ENCODE measurements around the gene FAAP24. TPM values are rescaled to one million over a fixed set of nuclear protein-coding genes. Genes with fewer than 3 reads are reported as not detected.
A peak's percentile ranks its signal among the peaks of the same experiment; 100 is the strongest.
"Not testable (repeated sequence)": the region's sequence is repeated elsewhere in the genome, so short reads cannot be mapped to it uniquely, and the experiment has no call there.

Gene FAAP24
- polyA plus RNA-seq, 2 donors: 0.51 to 1.7 TPM

DNA sequence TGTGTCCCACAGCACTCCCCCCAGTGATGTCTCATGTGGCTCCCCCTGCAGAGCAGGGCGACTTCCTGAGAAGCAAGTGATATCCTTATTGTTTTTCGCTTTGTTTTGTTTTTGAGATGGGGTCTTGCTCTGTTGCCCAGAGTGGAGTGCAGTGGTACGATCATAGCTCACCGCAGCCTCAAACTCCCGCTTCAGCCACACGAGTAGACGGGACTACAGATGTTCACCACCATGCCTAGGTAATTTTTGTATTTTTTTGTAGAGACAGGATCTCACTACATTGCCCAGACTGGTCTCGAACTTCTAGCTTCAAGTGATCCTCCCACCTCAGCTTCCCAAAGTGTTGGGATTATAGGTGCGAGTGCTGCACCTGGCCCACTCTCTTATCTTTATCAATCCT lies 5.3 kb upstream of the FAAP24 start:
- peaks cover 0 to 2% of the 10 kb centered on the region in 2 donors for H3K36me3 ChIP-seq (ENCODE audit: control insufficient read depth in 2 of 2, insufficient read depth in 2 of 2, low read length in 1 of 2)
- H3K27ac ChIP-seq (ENCODE audit: low read depth in 2 of 2, low read length in 1 of 2): no peak overlapping the region
- H3K4me3 ChIP-seq (ENCODE audit: low read depth in 1 of 2, low read length in 2 of 2): no peak overlapping the region
- 96% methylated on average over 9 of the region's 9 CpGs for WGBS, 2 donors
- peaks cover 0 to 4% of the 10 kb centered on the region in 2 donors for H3K4me1 ChIP-seq (ENCODE audit: control insufficient read depth in 2 of 2, insufficient read depth in 2 of 2, low read length in 1 of 2)
- no peaks in the 10 kb centered on the region for H3K27me3 ChIP-seq (ENCODE audit: control insufficient read depth in 1 of 2, insufficient read depth in 2 of 2, low read length in 2 of 2)
- no peaks in the 10 kb centered on the region for H3K9me3 ChIP-seq (ENCODE audit: control insufficient read depth in 2 of 2, insufficient read depth in 1 of 2, low read depth in 1 of 2, low read length in 1 of 2)

DNA sequence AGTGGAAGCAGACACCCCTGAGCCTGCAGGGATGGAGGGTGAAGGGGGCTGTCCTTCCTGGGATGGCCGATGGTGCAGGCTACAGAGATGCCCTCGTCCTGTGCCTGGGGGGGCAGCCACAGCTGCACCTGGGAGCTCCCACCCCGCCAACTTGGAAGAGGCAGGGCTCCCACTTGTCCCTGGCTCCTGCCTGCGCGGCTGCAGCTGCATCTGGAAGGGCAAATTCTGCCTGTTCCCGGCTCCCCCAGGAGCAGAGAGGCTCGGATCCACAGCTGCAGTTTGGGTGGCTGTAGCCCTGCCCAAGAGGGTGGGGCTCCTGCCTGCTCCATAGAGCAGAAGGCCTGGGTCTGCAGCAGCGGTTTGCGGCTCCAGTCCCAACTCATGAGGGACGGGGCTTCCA lies 2.5 kb upstream of the FAAP24 start:
- WGBS, 2 donors: 88 to 95% methylated on average over 8 to 10 of the region's 10 CpGs
- H3K36me3 ChIP-seq (ENCODE audit: control insufficient read depth in 2 of 2, insufficient read depth in 2 of 2, low read length in 1 of 2): peaks cover 0 to 2% of the 10 kb centered on the region in 2 donors
- H3K4me1 ChIP-seq (ENCODE audit: control insufficient read depth in 2 of 2, insufficient read depth in 2 of 2, low read length in 1 of 2): peaks cover 0 to 4% of the 10 kb centered on the region in 2 donors
- no peaks in the 10 kb centered on the region for H3K9me3 ChIP-seq (ENCODE audit: control insufficient read depth in 2 of 2, insufficient read depth in 1 of 2, low read depth in 1 of 2, low read length in 1 of 2)
- H3K4me3 ChIP-seq (ENCODE audit: low read depth in 1 of 2, low read length in 2 of 2): no peak overlapping the region
- H3K27me3 ChIP-seq (ENCODE audit: control insufficient read depth in 1 of 2, insufficient read depth in 2 of 2, low read length in 2 of 2): no peaks in the 10 kb centered on the region
- H3K27ac ChIP-seq (ENCODE audit: low read depth in 2 of 2, low read length in 1 of 2): no peak overlapping the region

DNA sequence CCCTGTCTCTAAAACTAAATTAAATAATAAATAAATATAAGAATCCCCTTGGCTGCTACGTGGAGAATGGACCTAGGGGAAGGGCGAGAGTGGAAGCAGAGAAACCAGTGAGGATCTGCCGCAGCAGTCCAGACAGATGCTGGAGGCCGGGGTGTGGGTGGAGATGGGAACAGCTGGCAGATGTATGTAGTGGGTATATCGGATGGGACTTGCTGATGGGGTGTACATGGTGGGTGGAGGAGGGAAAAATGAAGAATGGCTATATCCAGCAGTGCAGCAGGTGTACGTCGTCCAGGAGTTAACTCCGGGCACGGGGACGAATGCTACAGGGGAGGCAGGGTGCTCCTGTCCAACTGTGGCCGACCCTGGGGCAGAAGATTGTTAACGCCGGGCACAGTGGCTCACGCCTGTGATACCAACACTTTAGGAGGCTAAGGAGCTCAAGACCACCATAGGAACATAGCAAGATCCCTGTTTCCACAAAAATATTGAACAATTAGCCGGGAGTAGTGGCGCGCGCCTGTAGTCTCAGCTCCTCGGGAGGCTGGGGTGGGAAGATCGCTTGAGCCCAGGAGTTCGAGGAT lies 938 bp upstream of the FAAP24 start:
- H3K9me3 ChIP-seq (ENCODE audit: control insufficient read depth in 2 of 2, insufficient read depth in 1 of 2, low read depth in 1 of 2, low read length in 1 of 2): no peaks in the 10 kb centered on the region
- peaks cover 0 to 4% of the 10 kb centered on the region in 2 donors for H3K4me1 ChIP-seq (ENCODE audit: control insufficient read depth in 2 of 2, insufficient read depth in 2 of 2, low read length in 1 of 2)
- no peaks in the 10 kb centered on the region for H3K27me3 ChIP-seq (ENCODE audit: control insufficient read depth in 1 of 2, insufficient read depth in 2 of 2, low read length in 2 of 2)
- peak overlapping the region in 1 of 2 donors; percentile 40 for H3K27ac ChIP-seq (ENCODE audit: low read depth in 2 of 2, low read length in 1 of 2)
- H3K36me3 ChIP-seq (ENCODE audit: control insufficient read depth in 2 of 2, insufficient read depth in 2 of 2, low read length in 1 of 2): peaks cover 0 to 2% of the 10 kb centered on the region in 2 donors
- H3K4me3 ChIP-seq (ENCODE audit: low read depth in 1 of 2, low read length in 2 of 2): peak overlapping the region; percentile 74 to 96
- 22 to 23% methylated on average over 21 of the region's 21 CpGs for WGBS, 2 donors

DNA sequence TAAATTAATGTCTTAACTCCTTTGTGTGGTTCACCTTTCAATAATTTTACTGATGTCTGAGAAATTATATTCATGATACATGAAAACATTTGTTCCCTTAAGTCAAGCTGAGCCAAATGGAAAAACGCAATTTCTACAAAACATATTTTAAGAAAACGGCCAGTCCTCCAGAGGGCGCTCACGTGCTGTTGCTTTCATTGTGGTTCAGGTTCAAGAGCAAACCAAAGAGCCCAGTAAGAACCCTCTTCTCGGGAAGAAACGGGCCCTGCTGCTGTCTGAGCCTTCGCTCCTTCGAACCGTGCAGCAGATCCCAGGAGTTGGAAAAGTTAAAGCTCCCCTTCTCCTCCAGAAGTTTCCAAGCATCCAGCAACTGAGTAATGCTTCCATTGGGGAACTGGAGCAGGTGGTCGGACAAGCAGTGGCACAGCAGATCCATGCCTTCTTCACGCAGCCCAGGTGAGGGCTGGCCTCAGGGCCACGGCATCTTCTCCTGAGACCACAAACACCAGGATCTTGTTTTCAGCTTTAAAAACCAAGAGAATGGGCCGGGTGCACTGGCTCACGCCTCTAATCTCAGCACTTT lies 4.3 kb downstream of the FAAP24 start:
- WGBS, 2 donors: 42 to 45% methylated on average over 14 of the region's 14 CpGs
- H3K36me3 ChIP-seq (ENCODE audit: control insufficient read depth in 2 of 2, insufficient read depth in 2 of 2, low read length in 1 of 2): no peaks in the 10 kb centered on the region
- H3K27me3 ChIP-seq (ENCODE audit: control insufficient read depth in 1 of 2, insufficient read depth in 2 of 2, low read length in 2 of 2): no peaks in the 10 kb centered on the region
- no peak overlapping the region for H3K4me3 ChIP-seq (ENCODE audit: low read depth in 1 of 2, low read length in 2 of 2)
- no peaks in the 10 kb centered on the region for H3K4me1 ChIP-seq (ENCODE audit: control insufficient read depth in 2 of 2, insufficient read depth in 2 of 2, low read length in 1 of 2)
- no peaks in the 10 kb centered on the region for H3K9me3 ChIP-seq (ENCODE audit: control insufficient read depth in 2 of 2, insufficient read depth in 1 of 2, low read depth in 1 of 2, low read length in 1 of 2)
- no peak overlapping the region for H3K27ac ChIP-seq (ENCODE audit: low read depth in 2 of 2, low read length in 1 of 2)

DNA sequence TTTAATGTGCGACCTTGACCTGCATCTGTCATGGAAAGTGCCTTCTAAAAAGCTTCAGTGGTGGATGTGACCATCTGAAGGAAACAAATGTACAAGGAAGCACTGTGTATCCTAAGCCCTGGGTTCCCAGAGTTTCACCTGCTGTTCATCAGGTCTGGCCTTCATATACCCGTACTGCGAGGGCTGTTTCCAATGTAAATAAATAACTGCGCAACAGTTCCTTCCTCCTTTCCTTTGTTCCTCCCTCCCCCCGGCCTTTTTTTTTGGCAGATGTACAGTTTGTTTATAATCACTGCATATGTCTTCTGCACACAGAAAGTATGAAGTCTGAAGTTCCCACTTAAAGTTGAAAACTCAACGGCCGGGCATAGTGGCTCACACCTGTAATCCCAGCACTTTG lies 5.2 kb downstream of the FAAP24 start:
- H3K4me3 ChIP-seq (ENCODE audit: low read depth in 1 of 2, low read length in 2 of 2): no peak overlapping the region
- H3K27ac ChIP-seq (ENCODE audit: low read depth in 2 of 2, low read length in 1 of 2): no peak overlapping the region
- H3K27me3 ChIP-seq (ENCODE audit: control insufficient read depth in 1 of 2, insufficient read depth in 2 of 2, low read length in 2 of 2): no peaks in the 10 kb centered on the region
- no peaks in the 10 kb centered on the region for H3K9me3 ChIP-seq (ENCODE audit: control insufficient read depth in 2 of 2, insufficient read depth in 1 of 2, low read depth in 1 of 2, low read length in 1 of 2)
- H3K4me1 ChIP-seq (ENCODE audit: control insufficient read depth in 2 of 2, insufficient read depth in 2 of 2, low read length in 1 of 2): no peaks in the 10 kb centered on the region
- H3K36me3 ChIP-seq (ENCODE audit: control insufficient read depth in 2 of 2, insufficient read depth in 2 of 2, low read length in 1 of 2): no peaks in the 10 kb centered on the region
- 57 to 61% methylated on average over 7 of the region's 7 CpGs for WGBS, 2 donors

DNA sequence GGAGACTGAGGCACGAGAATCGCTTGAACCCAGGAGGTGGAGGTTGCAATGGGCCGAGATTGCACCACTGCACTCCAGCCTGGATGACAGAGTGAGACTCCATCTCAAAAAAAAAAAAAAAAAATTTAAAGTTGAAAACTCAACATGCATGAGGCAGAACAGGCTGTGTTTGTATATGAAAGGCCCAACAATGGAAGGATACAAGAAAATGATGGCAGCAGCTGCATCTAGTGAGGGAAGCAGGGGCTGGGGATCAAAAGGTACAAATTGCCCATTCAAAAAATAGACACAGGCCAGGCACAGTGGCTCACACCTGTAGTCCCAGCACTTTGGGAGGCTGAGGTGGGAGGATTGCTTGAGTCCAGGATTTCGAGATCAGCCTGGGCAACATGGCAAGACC lies 5.8 kb downstream of the FAAP24 start:
- WGBS, 2 donors: 78 to 90% methylated on average over 4 of the region's 4 CpGs
- not testable (repeated sequence) for H3K27me3 ChIP-seq (ENCODE audit: control insufficient read depth in 1 of 2, insufficient read depth in 2 of 2, low read length in 2 of 2); H3K4me3 ChIP-seq (ENCODE audit: low read depth in 1 of 2, low read length in 2 of 2); H3K4me1 ChIP-seq (ENCODE audit: control insufficient read depth in 2 of 2, insufficient read depth in 2 of 2, low read length in 1 of 2); H3K9me3 ChIP-seq (ENCODE audit: control insufficient read depth in 2 of 2, insufficient read depth in 1 of 2, low read depth in 1 of 2, low read length in 1 of 2); H3K27ac ChIP-seq (ENCODE audit: low read depth in 2 of 2, low read length in 1 of 2); H3K36me3 ChIP-seq (ENCODE audit: control insufficient read depth in 2 of 2, insufficient read depth in 2 of 2, low read length in 1 of 2)

DNA sequence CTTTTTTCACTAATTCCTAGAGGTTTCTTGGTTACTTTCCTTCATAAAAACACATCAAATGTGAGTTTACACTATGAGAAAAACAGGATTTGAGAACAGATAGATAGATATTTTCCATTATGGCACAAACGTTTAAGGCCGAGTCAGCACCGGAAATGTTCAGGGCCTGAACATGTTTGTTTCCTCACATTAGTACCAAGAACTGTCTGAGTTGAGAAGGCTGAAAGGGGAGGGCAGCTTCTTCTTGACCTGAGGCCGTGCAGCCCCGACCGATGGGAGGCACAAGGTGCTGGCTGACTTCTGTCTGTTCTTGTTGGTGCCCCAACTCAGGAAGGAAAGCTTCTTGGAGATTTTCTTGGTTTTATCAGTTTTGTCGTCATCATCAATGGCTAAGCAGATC lies 7.8 kb downstream of the FAAP24 start:
- H3K36me3 ChIP-seq (ENCODE audit: control insufficient read depth in 2 of 2, insufficient read depth in 2 of 2, low read length in 1 of 2); H3K9me3 ChIP-seq (ENCODE audit: control insufficient read depth in 2 of 2, insufficient read depth in 1 of 2, low read depth in 1 of 2, low read length in 1 of 2); H3K4me1 ChIP-seq (ENCODE audit: control insufficient read depth in 2 of 2, insufficient read depth in 2 of 2, low read length in 1 of 2); H3K4me3 ChIP-seq (ENCODE audit: low read depth in 1 of 2, low read length in 2 of 2); H3K27ac ChIP-seq (ENCODE audit: low read depth in 2 of 2, low read length in 1 of 2); H3K27me3 ChIP-seq (ENCODE audit: control insufficient read depth in 1 of 2, insufficient read depth in 2 of 2, low read length in 2 of 2): not testable (repeated sequence)
- 86% methylated on average over 7 of the region's 7 CpGs for WGBS, 2 donors

DNA sequence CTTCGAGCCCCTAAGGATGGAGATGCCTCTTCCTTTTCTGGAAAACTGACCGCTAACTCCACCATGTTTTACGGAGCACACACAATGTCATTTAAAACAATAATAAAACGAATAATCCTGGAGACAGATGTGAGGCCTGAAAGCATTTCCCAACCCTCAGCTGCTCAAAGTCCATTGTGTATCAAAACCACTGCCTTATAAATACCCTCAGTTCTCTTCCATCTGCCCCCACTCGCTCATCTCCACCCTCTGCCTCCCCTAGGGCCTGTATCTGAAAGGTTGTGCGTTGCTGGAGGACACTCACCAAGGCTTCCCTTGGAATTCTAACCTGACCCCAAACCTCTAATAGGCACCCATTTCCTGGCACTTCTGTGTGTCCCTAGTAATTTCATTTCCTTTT lies 10.4 kb downstream of the FAAP24 start:
- 87 to 92% methylated on average over 6 of the region's 6 CpGs for whole genome bisulfite sequencing, 2 donors
- not testable (repeated sequence) for H3K36me3 ChIP-seq (ENCODE audit: control insufficient read depth in 2 of 2, insufficient read depth in 2 of 2, low read length in 1 of 2); H3K4me3 ChIP-seq (ENCODE audit: low read depth in 1 of 2, low read length in 2 of 2); H3K27ac ChIP-seq (ENCODE audit: low read depth in 2 of 2, low read length in 1 of 2); H3K27me3 ChIP-seq (ENCODE audit: control insufficient read depth in 1 of 2, insufficient read depth in 2 of 2, low read length in 2 of 2); H3K9me3 ChIP-seq (ENCODE audit: control insufficient read depth in 2 of 2, insufficient read depth in 1 of 2, low read depth in 1 of 2, low read length in 1 of 2); H3K4me1 ChIP-seq (ENCODE audit: control insufficient read depth in 2 of 2, insufficient read depth in 2 of 2, low read length in 1 of 2)

DNA sequence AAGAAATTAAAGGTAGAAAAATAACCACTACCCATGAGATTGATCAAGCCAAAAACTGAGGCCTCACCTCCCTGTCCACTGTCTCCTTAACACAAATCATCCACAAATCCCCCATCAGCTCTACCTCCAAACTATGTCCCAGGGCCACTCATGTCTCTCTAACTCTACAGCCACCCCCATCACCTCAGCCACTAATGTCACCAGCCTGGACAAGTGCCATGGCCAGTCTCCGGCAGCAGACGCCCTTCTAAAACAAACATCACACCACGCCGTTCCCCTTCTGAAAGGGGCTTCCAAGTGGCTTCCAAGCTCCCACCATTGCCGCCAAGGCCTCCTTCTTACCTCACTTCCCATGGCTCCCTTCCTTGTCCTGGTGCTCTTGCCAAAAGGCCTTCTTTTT lies 16.2 kb downstream of the FAAP24 start:
- not testable (repeated sequence) for H3K4me3 ChIP-seq (ENCODE audit: low read depth in 1 of 2, low read length in 2 of 2); H3K9me3 ChIP-seq (ENCODE audit: control insufficient read depth in 2 of 2, insufficient read depth in 1 of 2, low read depth in 1 of 2, low read length in 1 of 2); H3K27ac ChIP-seq (ENCODE audit: low read depth in 2 of 2, low read length in 1 of 2); H3K4me1 ChIP-seq (ENCODE audit: control insufficient read depth in 2 of 2, insufficient read depth in 2 of 2, low read length in 1 of 2); H3K36me3 ChIP-seq (ENCODE audit: control insufficient read depth in 2 of 2, insufficient read depth in 2 of 2, low read length in 1 of 2); H3K27me3 ChIP-seq (ENCODE audit: control insufficient read depth in 1 of 2, insufficient read depth in 2 of 2, low read length in 2 of 2)
- WGBS, 2 donors: 90 to 91% methylated on average over 5 of the region's 5 CpGs

DNA sequence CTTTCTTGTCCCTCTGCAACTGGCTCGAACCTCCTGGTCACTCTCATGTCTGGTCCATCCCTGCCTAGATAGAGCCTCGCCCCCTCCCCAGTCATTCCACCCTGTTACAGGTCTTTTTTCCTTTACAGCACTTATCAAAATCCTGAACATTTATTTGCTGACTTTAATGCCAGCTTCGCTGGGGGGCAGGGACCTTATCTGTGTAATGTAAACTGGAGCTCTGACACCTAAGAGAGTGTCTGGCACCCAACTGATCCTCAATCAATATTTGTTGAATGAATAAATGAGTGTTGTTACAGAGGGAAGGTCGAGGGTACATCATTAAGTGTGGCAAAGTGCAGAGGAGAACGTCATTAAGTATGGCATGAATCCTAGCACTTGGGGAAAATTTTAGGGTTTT lies 16.7 kb downstream of the FAAP24 start:
- WGBS, 2 donors: 62 to 64% methylated on average over 5 of the region's 5 CpGs
- no peak overlapping the region for H3K27ac ChIP-seq (ENCODE audit: low read depth in 2 of 2, low read length in 1 of 2)

More for the DNA sequence above, 16.7 kb downstream of the FAAP24 start:
- H3K9me3 ChIP-seq (ENCODE audit: control insufficient read depth in 2 of 2, insufficient read depth in 1 of 2, low read depth in 1 of 2, low read length in 1 of 2): no peaks in the 10 kb centered on the region
- no peaks in the 10 kb centered on the region for H3K36me3 ChIP-seq (ENCODE audit: control insufficient read depth in 2 of 2, insufficient read depth in 2 of 2, low read length in 1 of 2)
- no peak overlapping the region for H3K4me3 ChIP-seq (ENCODE audit: low read depth in 1 of 2, low read length in 2 of 2)
- no peaks in the 10 kb centered on the region for H3K4me1 ChIP-seq (ENCODE audit: control insufficient read depth in 2 of 2, insufficient read depth in 2 of 2, low read length in 1 of 2)
- no peaks in the 10 kb centered on the region for H3K27me3 ChIP-seq (ENCODE audit: control insufficient read depth in 1 of 2, insufficient read depth in 2 of 2, low read length in 2 of 2)

All from esophagus (tissue), 2 donors.